ENCODE measurements around the gene GJA9. TPM values are rescaled to one million over a fixed set of nuclear protein-coding genes. Genes with fewer than 3 reads are reported as not detected.

The GJA9 gene
- total and polyA plus RNA-seq, 2 of the 8 experiments (the other 6 are each of a cell fraction or from before 2014, with no cell fraction given) = not detected

- Histone ChIP-seq H3K9ac (replicated peaks in 1 of 4; ENCODE audit: extremely low read depth in 1 of 4, low read depth in 3 of 4, low read length in 3 of 4) (no peak overlapping the region), H4K8ac (ENCODE audit: extremely low read depth, insufficient read depth, low read length) (peak overlapping the region; percentile 57; the same call in 1 of the 2 replicates), H2BK5ac (ENCODE audit: low read depth, low read length) (no peak overlapping the region), H4K20me1 (replicated peaks in 1 of 2; ENCODE audit: control insufficient read depth in 1 of 2, insufficient read depth in 2 of 2, low read length in 2 of 2) (no peaks in the 10 kb centered on the region), H3K27me3 (replicated peaks in 1 of 4; ENCODE audit: control insufficient read depth in 3 of 4, extremely low read depth in 1 of 4, insufficient read depth in 3 of 4, low read length in 3 of 4) (no peaks in the 10 kb centered on the region), H3K27ac (ENCODE audit: low read depth, low read length) (no peak overlapping the region), H3K4ac (replicated peaks; ENCODE audit: insufficient read length, low read depth, low read length) (no peak overlapping the region), H3K14ac (ENCODE audit: insufficient read length) (no peak overlapping the region), H2AK5ac (ENCODE audit: low read depth, low read length) (peak overlapping the region; percentile 9; the same call in 1 of the 2 replicates), H2AFZ (ENCODE audit: low read length) (no peak overlapping the region), H3K36me3 (ENCODE audit: control insufficient read depth in 2 of 4, insufficient read depth in 4 of 4, low read length in 3 of 4) (no peaks in the 10 kb centered on the region), H3K4me3 (ENCODE audit: extremely low read depth in 1 of 4, insufficient read depth in 2 of 4, low read depth in 3 of 4, low read length in 4 of 4) (no peak overlapping the region), H3K18ac (ENCODE audit: extremely low read depth, low read length) (no peak overlapping the region), H2BK120ac (replicated peaks; ENCODE audit: low read depth, low read length) (no peak overlapping the region), H3K79me1 (ENCODE audit: low read depth, low read length) (no peaks in the 10 kb centered on the region), H2BK20ac (ENCODE audit: low read length) (no peak overlapping the region), H4K91ac (replicated peaks; ENCODE audit: insufficient read length, low read length) (no peak overlapping the region), H3K56ac (replicated peaks; ENCODE audit: insufficient read length, low read depth, low read length) (no peak overlapping the region), H3K23me2 (ENCODE audit: low read depth, low read length) (no peaks in the 10 kb centered on the region), H3K4me1 (replicated peaks in 1 of 4; ENCODE audit: control insufficient read depth in 3 of 4, insufficient read depth in 4 of 4, low read length in 3 of 4) (no peaks in the 10 kb centered on the region), H4K5ac (ENCODE audit: insufficient read length, low read depth, low read length) (no peak overlapping the region), H3K9me3 (ENCODE audit: insufficient read depth in 2 of 2, low read depth in 1 of 2, low read length in 1 of 2) (no peaks in the 10 kb centered on the region), H3K79me2 (ENCODE audit: control insufficient read depth in 1 of 2, insufficient read depth in 2 of 2, low read length in 2 of 2) (no peaks in the 10 kb centered on the region), H3K4me2 (ENCODE audit: insufficient read depth in 1 of 2, low read depth in 2 of 2, low read length in 2 of 2) (no peak overlapping the region), H2BK15ac (ENCODE audit: low read length) (no peak overlapping the region), H3K23ac (ENCODE audit: insufficient read length) (no peak overlapping the region), H2BK12ac (ENCODE audit: low read depth, low read length) (no peak overlapping the region; the same call in 1 of the 2 replicates)
- DNase-seq (ENCODE audit: low read depth in 1 of 2, low spot score in 2 of 2) = no peak
- FAIRE-seq = no peak
- ChIA-PET POLR2A (ENCODE audit: partially characterized antibody) (no interaction called here), CTCF (ENCODE audit: partially characterized antibody) (interaction anchor here (1.1 kb wide), 2 partner anchors 8 to 14 kb away, joined by 3 read pairs; no protein-coding TSS in a partner anchor)
- WGBS, 2 experiments (ENCODE audit: extremely low coverage in 1 of 2, insufficient coverage in 1 of 2, insufficient read length in 1 of 2, insufficient replicate concordance in 2 of 2, low coverage in 1 of 2, low lambda C conversion rate in 2 of 2, missing lambda C conversion rate in 1 of 2) = 100% methylated on average over 4 of the region's 4 CpGs; no CpG with 5 or more reads in 1 of the 2 experiments
- no peak for TF ChIP-seq TCF12 (IDR thresholded peaks at IDR 0.05; ENCODE audit: low read depth, low read length)
- TF ChIP-seq POLR2AphosphoS5 (IDR thresholded peaks at IDR 0.05; ENCODE audit: low read depth, low read length) = no peak
- TF ChIP-seq JUN (IDR thresholded peaks at IDR 0.05; ENCODE audit: low read depth, low read length) = no peak
- no peak for TF ChIP-seq EGR1 (IDR thresholded peaks at IDR 0.05; ENCODE audit: borderline replicate concordance, low read depth, low read length)
- TF ChIP-seq MAFK (IDR thresholded peaks at IDR 0.05; ENCODE audit: low read depth, low read length) = no peak
- TF ChIP-seq SUZ12 (IDR thresholded peaks at IDR 0.05; ENCODE audit: low read length) = no peak
- no peak for TF ChIP-seq USF2 (IDR thresholded peaks at IDR 0.05; ENCODE audit: low read length)
- TF ChIP-seq ZNF274 (IDR thresholded peaks at IDR 0.05; ENCODE audit: borderline replicate concordance, extremely low read depth, low read length) = no peak
- TF ChIP-seq NRF1 (IDR thresholded peaks at IDR 0.05; ENCODE audit: low read depth, low read length) = no peak
- TF ChIP-seq SP1 (IDR thresholded peaks at IDR 0.05; ENCODE audit: low read depth, low read length) = no peak
- no peak for TF ChIP-seq FOSL1 (IDR thresholded peaks at IDR 0.05; ENCODE audit: insufficient read depth, low read depth, low read length)
- TF ChIP-seq POU5F1 (IDR thresholded peaks at IDR 0.05; ENCODE audit: low read depth, low read length) = no peak
- no peak for TF ChIP-seq KDM4A (IDR thresholded peaks at IDR 0.05; ENCODE audit: low read depth, low read length, severe bottlenecking)
- no peak for TF ChIP-seq HDAC2 (IDR thresholded peaks at IDR 0.05; ENCODE audit: borderline replicate concordance in 1 of 2, low read depth in 2 of 2, low read length in 2 of 2)
Measured at GRCh38 chr1:38899560-38899959, 18.2 kb upstream of the GJA9 start.
